ENCODE data around the gene CSRNP2.
"Not testable (repeated sequence)": the region's sequence is repeated elsewhere in the genome, so short reads cannot be mapped to it uniquely, and the experiment has no call there.

DNA sequence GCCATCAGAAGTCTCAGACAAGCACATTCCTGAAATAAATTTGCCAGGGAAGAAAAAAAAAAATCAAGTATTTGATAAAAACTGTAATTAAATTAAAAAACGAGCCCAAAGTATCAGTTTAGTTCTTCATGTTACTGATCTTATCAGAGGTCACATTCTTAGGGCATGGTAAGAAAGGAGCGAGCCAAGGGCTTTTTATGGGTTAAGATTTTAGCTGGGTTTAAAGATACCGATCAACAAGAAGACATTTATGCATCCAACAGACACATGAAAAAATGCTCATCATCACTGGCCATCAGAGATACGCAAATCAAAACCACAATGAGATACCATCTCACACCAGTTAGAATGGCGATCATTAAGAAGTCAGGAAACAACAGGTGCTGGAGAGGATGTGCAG, 5.0 kb downstream of the CSRNP2 start:
- not testable (repeated sequence) for TF ChIP-seq MYC (IDR thresholded peaks at IDR 0.05; ENCODE audit: low read depth, low read length); POLR2A (IDR thresholded peaks at IDR 0.05; ENCODE audit: extremely low read depth, insufficient read length)

All from NB4 (cell line).